GM12873 (cell line): Measurements from ENCODE around the gene TMPRSS12.

Experiments used
- CTCF ChIP-seq: IDR thresholded peaks from 2 replicates; pipeline ENCODE4 v1.5.1; 2012; ENCODE audit warnings: low read depth, mild to moderate bottlenecking, moderate library complexity, low read length, control low read depth; ENCODE audit not compliant: insufficient read depth; ENCODE audit errors: missing control alignments

Gene TMPRSS12

GRCh38 chr12:50936821-50937530 is 94.2 kb downstream of the TMPRSS12 start:
- no peak for TF ChIP-seq CTCF
